ENCODE measurements around the gene PAK2.
"Not testable (repeated sequence)": the region's sequence is repeated elsewhere in the genome, so short reads cannot be mapped to it uniquely, and the experiment has no call there.

The PAK2 gene

DNA sequence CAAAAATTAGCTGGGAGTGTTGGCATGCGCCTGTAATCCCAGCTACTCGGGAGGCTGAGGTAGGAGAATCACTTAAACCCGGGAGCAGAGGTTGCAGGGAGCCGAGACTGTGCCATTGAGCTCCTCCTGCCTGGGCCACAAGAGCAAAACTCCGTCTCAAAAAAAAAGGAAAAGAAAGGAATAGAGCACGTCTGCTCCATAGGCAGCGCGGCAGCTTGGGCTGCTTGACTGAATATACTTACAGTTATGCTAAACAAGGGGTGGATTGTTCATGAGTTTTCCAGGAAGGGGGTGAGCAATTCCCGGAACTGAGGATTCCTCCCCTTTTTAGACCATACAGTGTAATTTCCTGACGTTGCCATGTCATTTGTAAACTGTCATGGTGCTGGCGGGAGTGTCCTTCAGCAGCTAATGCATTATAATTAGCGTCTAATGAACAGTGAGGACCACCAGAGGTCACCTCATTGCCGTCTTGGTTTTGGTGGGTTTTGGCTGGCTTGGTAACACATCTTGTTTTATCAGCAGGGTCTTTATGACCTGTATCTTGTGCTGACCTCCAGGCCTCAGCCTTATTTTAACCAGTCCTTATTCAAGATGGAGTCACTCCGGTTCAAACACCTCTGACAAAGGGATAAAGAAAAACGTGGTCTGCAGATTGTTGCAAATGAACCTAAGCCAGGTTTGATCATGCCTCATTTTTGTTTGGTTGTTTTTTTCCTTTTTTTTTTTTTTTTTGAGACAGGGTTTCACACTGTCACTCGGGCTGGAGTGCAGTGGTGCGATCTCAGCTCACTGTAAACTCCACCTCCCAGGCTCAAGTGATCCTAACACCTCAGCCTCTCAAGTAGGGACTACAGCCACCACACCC, 103.1 kb downstream of the PAK2 start:
- DNase-seq (ENCODE audit: low read depth in 1 of 2, low spot score in 1 of 2): no peak
- Histone ChIP-seq H3K27ac (replicated peaks) (no peak overlapping the region), H3K4me3 (replicated peaks; ENCODE audit: insufficient read depth, low read length) (no peak overlapping the region), H3K27me3 (ENCODE audit: insufficient read depth, poor library complexity, severe bottlenecking) (no peaks in the 10 kb centered on the region)
- TF ChIP-seq REST (IDR thresholded peaks at IDR 0.05; ENCODE audit: insufficient replicate concordance, low read depth): no peak
- no peak for TF ChIP-seq POLR2AphosphoS5 (IDR thresholded peaks at IDR 0.05; ENCODE audit: low read depth)
- TF ChIP-seq SPI1 (IDR thresholded peaks at IDR 0.05; ENCODE audit: borderline replicate concordance, low read depth): no peak
- no peak for TF ChIP-seq GABPA (IDR thresholded peaks at IDR 0.05; ENCODE audit: low read depth)
- TF ChIP-seq, protein P1, sequence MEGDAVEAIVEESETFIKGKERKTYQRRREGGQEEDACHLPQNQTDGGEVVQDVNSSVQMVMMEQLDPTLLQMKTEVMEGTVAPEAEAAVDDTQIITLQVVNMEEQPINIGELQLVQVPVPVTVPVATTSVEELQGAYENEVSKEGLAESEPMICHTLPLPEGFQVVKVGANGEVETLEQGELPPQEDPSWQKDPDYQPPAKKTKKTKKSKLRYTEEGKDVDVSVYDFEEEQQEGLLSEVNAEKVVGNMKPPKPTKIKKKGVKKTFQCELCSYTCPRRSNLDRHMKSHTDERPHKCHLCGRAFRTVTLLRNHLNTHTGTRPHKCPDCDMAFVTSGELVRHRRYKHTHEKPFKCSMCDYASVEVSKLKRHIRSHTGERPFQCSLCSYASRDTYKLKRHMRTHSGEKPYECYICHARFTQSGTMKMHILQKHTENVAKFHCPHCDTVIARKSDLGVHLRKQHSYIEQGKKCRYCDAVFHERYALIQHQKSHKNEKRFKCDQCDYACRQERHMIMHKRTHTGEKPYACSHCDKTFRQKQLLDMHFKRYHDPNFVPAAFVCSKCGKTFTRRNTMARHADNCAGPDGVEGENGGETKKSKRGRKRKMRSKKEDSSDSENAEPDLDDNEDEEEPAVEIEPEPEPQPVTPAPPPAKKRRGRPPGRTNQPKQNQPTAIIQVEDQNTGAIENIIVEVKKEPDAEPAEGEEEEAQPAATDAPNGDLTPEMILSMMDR (IDR thresholded peaks at IDR 0.05; ENCODE audit: insufficient read depth, low read length): no peak

- Histone ChIP-seq H3K27me3 (ENCODE audit: insufficient read depth, poor library complexity, severe bottlenecking) (no peaks in the 10 kb centered on the region), H3K27ac (replicated peaks) (no peak overlapping the region), H3K4me3 (replicated peaks; ENCODE audit: insufficient read depth, low read length) (no peak overlapping the region)
- TF ChIP-seq REST (IDR thresholded peaks at IDR 0.05; ENCODE audit: insufficient replicate concordance, low read depth) (no peak), SPI1 (IDR thresholded peaks at IDR 0.05; ENCODE audit: borderline replicate concordance, low read depth) (no peak), POLR2AphosphoS5 (IDR thresholded peaks at IDR 0.05; ENCODE audit: low read depth) (no peak), GABPA (IDR thresholded peaks at IDR 0.05; ENCODE audit: low read depth) (no peak)
- TF ChIP-seq, protein P1 (IDR thresholded peaks at IDR 0.05; ENCODE audit: insufficient read depth, low read length): no peak
- DNase-seq (ENCODE audit: low read depth in 1 of 2, low spot score in 1 of 2): no peak
These were observed 103.9 kb downstream of the PAK2 start for GRCh38 chr3:196843435-196844110.

DNA sequence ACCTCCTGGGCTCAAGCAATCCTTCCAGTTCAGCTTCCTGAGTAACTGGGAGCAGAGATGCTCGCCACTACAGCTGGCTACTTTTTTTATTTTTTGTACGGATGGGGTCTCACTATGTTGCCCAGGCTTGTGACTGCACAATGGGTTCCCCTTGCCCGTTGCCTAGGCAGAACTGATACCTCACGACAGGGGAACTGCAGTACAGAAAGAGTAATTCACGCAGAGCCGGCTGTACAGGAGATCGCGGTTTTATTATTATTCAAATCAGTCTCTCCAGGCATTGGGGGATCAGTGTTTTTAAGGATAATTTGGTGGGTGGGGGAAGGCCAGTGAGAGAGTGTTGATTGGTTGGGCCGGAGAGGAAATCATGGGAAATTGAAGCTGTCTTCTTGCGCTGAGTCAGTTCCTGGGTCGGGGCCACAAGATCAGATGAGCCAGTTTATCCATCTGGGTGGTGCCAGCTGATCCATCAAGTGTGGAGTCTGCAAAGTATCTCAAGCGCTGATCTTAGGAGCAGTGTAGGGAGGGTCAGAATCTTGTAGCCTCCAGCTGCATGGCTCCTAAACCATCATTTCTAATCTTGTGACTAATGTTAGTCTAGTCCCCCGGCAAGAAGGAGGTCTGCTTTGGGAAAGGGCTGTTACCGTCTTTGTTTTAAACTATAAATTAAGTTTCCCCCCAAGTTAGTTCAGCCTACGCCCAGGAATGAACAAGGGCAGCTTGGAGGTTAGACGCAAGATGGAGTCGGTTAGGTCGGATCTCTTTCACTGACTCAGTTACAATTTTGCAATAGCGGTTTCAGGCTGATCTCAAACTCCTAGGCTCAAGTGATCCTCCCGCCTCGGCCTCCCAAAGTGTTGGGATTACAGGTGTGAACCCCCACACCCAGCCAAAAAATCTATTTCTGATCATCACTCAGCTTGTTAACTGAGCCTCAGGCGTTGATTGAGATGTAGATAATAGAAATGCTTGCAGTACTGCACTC, 104.9 kb downstream of the PAK2 start:
- DNase-seq (ENCODE audit: low read depth in 1 of 2, low spot score in 1 of 2); H3K27me3 ChIP-seq (ENCODE audit: insufficient read depth, poor library complexity, severe bottlenecking); H3K4me3 ChIP-seq (replicated peaks; ENCODE audit: insufficient read depth, low read length); H3K27ac ChIP-seq (replicated peaks): not testable (repeated sequence)

DNA sequence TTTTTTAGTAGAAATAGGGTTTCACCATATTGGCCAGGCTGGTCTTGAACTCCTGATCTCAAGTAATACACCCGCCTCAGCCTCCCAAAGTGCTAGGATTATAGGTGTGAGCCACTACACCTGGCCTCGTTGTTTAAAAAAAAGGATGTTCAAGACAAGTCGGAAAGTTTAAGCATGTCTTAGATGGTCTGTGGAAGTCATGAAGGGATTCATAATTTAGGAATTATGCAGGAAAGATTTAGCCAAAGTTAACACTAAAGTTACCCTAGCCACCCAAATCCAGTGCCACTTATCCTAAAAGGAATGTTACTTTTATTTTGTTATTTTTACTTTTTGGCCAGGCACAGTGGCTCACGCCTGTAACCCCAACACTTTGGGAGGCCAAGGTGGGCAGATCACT, 108.7 kb downstream of the PAK2 start:
- H3K4me3 ChIP-seq (replicated peaks; ENCODE audit: insufficient read depth, low read length); DNase-seq (ENCODE audit: low read depth in 1 of 2, low spot score in 1 of 2); H3K27me3 ChIP-seq (ENCODE audit: insufficient read depth, poor library complexity, severe bottlenecking); H3K27ac ChIP-seq (replicated peaks): not testable (repeated sequence)

All from HL-60 (cell line).